Hepatocyte (in vitro differentiated cells): Measurements from ENCODE around the gene PKDREJ. TPM values are rescaled to one million over a fixed set of nuclear protein-coding genes. Genes with fewer than 3 reads are reported as not detected.

ENCODE experiments used
- DNase-seq: peaks from one replicate; pipeline ENCODE4 v3.0.0-alpha.2; 2016; ENCODE audit warnings: low spot score
- H2AFZ ChIP-seq: fragments of 200-600 bp; sonication (generic); 2 replicates; pipeline ENCODE4 v1.6.0; 2016; ENCODE audit warnings: antibody characterized with exemption, mild to moderate bottlenecking
- H3K27ac ChIP-seq: fragments of 200-600 bp; sonication (generic); 2 replicates; pipeline ENCODE4 v1.5.1; 2016; ENCODE audit warnings: mild to moderate bottlenecking
- H3K27me3 ChIP-seq: fragments of 200-600 bp; sonication (generic); 2 replicates; pipeline ENCODE4 v1.6.1; 2016
- H3K36me3 ChIP-seq: fragments of 200-600 bp; sonication (generic); replicated peaks from 2 replicates; pipeline ENCODE4 v1.5.1; 2016; ENCODE audit warnings: low read depth; ENCODE audit not compliant: insufficient read depth
- H3K4me1 ChIP-seq: fragments of 200-600 bp; sonication (generic); 2 replicates; pipeline ENCODE4 v1.5.1; 2016; ENCODE audit warnings: mild to moderate bottlenecking, moderate library complexity; ENCODE audit not compliant: insufficient read depth
- H3K4me2 ChIP-seq: fragments of 200-600 bp; sonication (generic); 2 replicates; pipeline ENCODE4 v1.6.0; 2016
- H3K4me3 ChIP-seq: fragments of 200-600 bp; sonication (generic); 2 replicates; pipeline ENCODE4 v1.5.1; 2016; ENCODE audit warnings: mild to moderate bottlenecking
- H3K79me2 ChIP-seq: fragments of 200-600 bp; sonication (generic); 2 replicates; pipeline ENCODE4 v1.6.0; 2017; ENCODE audit warnings: mild to moderate bottlenecking
- H3K9me2 ChIP-seq: fragments of 200-600 bp; sonication (generic); replicated peaks from 2 replicates; pipeline ENCODE4 v1.6.0; 2017; ENCODE audit warnings: mild to moderate bottlenecking; ENCODE audit not compliant: insufficient read depth
- H3K9me3 ChIP-seq: fragments of 200-600 bp; sonication (generic); 2 replicates; pipeline ENCODE4 v1.5.1; 2016; ENCODE audit warnings: low read depth, mild to moderate bottlenecking
- H4K20me1 ChIP-seq: fragments of 200-600 bp; sonication (generic); 2 replicates; pipeline ENCODE4 v1.6.0; 2016; ENCODE audit warnings: mild to moderate bottlenecking; ENCODE audit not compliant: insufficient read depth, poor library complexity, severe bottlenecking
- EZH2 ChIP-seq: fragments of 200-600 bp; sonication (generic); IDR thresholded peaks from 2 replicates; pipeline ENCODE4 v1.6.1; 2016; ENCODE audit warnings: antibody characterized with exemption, mild to moderate bottlenecking, borderline replicate concordance
- EZH2phosphoT487 ChIP-seq: fragments of 200-600 bp; sonication (generic); IDR thresholded peaks from one replicate; pipeline ENCODE4 v1.6.1; 2018; ENCODE audit warnings: antibody characterized with exemption, mild to moderate bottlenecking, low read depth, moderate library complexity; ENCODE audit not compliant: unreplicated experiment, severe bottlenecking
- WGBS: methylation state at CpG from one replicate; pipeline ENCODE4 v1.1.6; 2016; ENCODE audit warnings: low lambda C conversion rate; ENCODE audit errors: missing lambda C conversion rate; 5-methylcytosine and 5-hydroxymethylcytosine counted together
- polyA plus RNA-seq: library from polyadenylated mRNA; unstranded; fragments of >200 nt; fragmentation: Nextera tagmentation; extraction: Ambion mirVana; gene quantifications from 2 replicates; pipeline ENCODE4 v1.2.1, GENCODE V29; 2016
- total RNA-seq: library from RNA; depleted of rRNA; stranded (reverse); fragments of >200 nt; gene quantifications from 2 replicates; pipeline ENCODE4 v1.2.3, GENCODE V29; 2014
- TF ChIP-seq, protein P1 (sequence below): fragments of 200-600 bp; sonication (generic); IDR thresholded peaks from 2 replicates; pipeline ENCODE4 v1.5.1; 2016; ENCODE audit warnings: antibody characterized with exemption, mild to moderate bottlenecking; ENCODE audit not compliant: poor library complexity

The PKDREJ gene
- total and polyA plus RNA-seq, 2 experiments from 2014 or later, result 0.16 TPM; not detected in 1

DNA sequence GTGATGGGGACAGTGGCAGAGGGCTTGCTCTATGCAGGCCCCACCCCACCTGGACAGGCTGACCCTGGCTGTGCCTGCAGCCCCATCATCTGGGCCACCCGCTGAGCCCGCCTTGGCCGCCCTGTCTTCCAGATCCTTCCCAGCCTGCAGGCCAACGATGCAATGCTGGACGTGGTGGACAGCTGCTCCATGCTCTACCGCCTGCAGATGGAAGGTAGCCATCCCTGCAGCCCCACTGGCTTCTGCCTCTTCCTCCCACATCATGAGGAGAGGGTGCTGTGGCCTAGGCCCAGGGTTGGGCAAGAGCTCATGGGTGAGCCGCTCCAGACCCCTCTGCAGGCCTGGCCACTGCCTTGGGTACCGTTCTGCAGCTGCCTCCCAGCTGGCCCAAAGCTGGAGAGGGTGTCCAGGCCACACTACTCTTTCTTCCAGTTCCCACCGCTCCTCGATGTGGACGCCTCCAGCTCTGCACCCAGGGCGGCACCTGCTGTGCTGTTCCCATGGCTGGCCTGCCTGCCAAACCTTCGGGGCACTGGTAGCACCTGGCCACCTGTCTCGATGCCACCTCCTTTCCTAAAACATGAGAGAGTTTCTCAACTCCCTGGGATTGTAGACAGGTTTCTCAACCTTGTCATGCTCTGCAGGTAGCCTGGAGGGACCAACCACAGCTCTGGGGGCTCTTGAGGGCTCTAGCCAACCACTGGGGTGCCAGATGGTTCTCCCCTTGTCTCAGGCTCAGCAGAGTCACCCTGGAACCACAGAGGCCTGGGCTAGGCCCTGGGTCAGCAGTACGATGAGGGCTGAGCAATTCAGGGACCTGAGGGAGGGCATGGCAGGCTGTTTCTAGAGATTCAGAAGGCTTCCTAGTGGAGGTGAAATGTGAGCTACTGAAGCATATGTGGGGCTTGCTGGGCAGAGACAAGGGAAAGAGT, 24.1 kb upstream of the PKDREJ start:
- H4K20me1 ChIP-seq, result no peaks in the 10 kb centered on the region
- H3K79me2 ChIP-seq, result no peaks in the 10 kb centered on the region
- no peaks in the 10 kb centered on the region for H3K27me3 ChIP-seq
- no peaks in the 10 kb centered on the region for H3K4me1 ChIP-seq
- no peak overlapping the region for H3K4me3 ChIP-seq
- no peak for DNase-seq
- WGBS, result 95% methylated on average over 15 of the region's 15 CpGs
- H3K4me2 ChIP-seq, result no peak overlapping the region
- TF ChIP-seq EZH2phosphoT487 (no peak), EZH2 (no peak)
- TF ChIP-seq, protein P1, sequence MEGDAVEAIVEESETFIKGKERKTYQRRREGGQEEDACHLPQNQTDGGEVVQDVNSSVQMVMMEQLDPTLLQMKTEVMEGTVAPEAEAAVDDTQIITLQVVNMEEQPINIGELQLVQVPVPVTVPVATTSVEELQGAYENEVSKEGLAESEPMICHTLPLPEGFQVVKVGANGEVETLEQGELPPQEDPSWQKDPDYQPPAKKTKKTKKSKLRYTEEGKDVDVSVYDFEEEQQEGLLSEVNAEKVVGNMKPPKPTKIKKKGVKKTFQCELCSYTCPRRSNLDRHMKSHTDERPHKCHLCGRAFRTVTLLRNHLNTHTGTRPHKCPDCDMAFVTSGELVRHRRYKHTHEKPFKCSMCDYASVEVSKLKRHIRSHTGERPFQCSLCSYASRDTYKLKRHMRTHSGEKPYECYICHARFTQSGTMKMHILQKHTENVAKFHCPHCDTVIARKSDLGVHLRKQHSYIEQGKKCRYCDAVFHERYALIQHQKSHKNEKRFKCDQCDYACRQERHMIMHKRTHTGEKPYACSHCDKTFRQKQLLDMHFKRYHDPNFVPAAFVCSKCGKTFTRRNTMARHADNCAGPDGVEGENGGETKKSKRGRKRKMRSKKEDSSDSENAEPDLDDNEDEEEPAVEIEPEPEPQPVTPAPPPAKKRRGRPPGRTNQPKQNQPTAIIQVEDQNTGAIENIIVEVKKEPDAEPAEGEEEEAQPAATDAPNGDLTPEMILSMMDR, result no peak
- no peaks in the 10 kb centered on the region for H3K9me3 ChIP-seq
- H3K27ac ChIP-seq, result no peak overlapping the region
- no peaks in the 10 kb centered on the region for H3K9me2 ChIP-seq
- no peaks in the 10 kb centered on the region for H3K36me3 ChIP-seq
- no peak overlapping the region for H2AFZ ChIP-seq

- Histone ChIP-seq H3K4me3 (no peak overlapping the region), H3K27me3 (no peaks in the 10 kb centered on the region), H3K4me1 (no peaks in the 10 kb centered on the region), H3K27ac (no peak overlapping the region), H3K4me2 (no peak overlapping the region), H3K79me2 (no peaks in the 10 kb centered on the region), H2AFZ (no peak overlapping the region), H4K20me1 (no peaks in the 10 kb centered on the region), H3K9me2 (no peaks in the 10 kb centered on the region), H3K9me3 (no peaks in the 10 kb centered on the region), H3K36me3 (no peaks in the 10 kb centered on the region)
- no peak for TF ChIP-seq EZH2phosphoT487
- TF ChIP-seq, protein P1, result no peak
- no peak for TF ChIP-seq EZH2
- WGBS, result 77% methylated on average over 3 of the region's 3 CpGs
- DNase-seq, result no peak
Observed at GRCh38 chr22:46286006-46286405, 22.9 kb upstream of the PKDREJ start.

DNA sequence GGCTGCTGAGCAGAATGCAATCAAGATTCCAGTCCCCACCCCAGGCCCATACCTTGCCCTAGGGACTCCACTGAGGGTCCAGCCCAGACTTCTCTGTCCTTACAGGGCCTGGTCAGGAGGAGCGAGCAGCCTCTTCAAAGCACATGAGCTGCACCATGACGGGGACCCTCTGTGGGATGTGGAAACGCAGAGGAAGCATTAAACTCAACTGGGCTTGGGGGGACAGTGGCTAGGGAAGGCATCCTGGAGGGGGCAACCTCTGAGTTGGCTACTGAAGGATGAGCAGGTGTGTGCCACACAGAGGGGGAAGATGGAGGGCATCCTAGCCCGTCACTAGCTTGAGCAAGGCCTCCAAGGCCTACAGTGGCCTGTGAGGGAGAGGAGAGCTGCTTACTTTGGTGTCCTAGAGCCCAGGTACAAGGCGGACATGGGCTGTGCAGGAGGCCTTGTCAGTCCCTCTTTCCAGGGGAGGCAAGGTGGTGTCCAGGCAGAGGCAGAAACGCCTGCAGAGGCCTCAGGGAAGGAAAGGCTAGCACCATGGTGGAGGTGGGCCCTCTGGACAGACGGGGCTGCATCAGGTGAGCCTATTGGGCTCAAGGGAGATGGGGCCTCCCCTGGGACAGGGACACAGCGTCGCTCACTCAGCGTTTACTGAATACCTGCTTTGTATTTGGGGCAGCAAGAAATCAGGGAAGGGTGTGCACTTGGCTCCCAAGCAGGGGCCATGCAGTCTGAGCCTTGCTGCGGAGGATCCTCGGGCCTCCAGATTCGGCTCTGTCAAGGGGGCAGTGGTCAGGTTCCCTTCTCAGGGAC, 18.9 kb upstream of the PKDREJ start:
- no peak for DNase-seq
- Histone ChIP-seq H3K36me3 (no peaks in the 10 kb centered on the region), H3K9me2 (no peaks in the 10 kb centered on the region), H3K4me3 (no peak overlapping the region), H3K4me2 (no peak overlapping the region), H3K27ac (no peak overlapping the region), H2AFZ (no peak overlapping the region), H3K27me3 (no peaks in the 10 kb centered on the region), H3K79me2 (no peaks in the 10 kb centered on the region), H4K20me1 (no peaks in the 10 kb centered on the region), H3K9me3 (no peaks in the 10 kb centered on the region), H3K4me1 (no peaks in the 10 kb centered on the region)
- WGBS, result 95% methylated on average over 13 of the region's 13 CpGs
- no peak for TF ChIP-seq EZH2
- TF ChIP-seq, protein P1, result no peak
- no peak for TF ChIP-seq EZH2phosphoT487
